WTC11 (cell line): ENCODE measurements around the gene GHITM.
"Not testable (repeated sequence)": the region's sequence is repeated elsewhere in the genome, so short reads cannot be mapped to it uniquely, and the experiment has no call there.

Source experiments
- CTCF ChIP-seq: fragments of 200-600 bp; IDR thresholded peaks from 2 replicates; pipeline ENCODE4 v1.8.0; 2022; ENCODE audit warnings: antibody characterized with exemption
- ERG ChIP-seq: fragments of 250-450 bp; sonication (Bioruptor Pico); IDR thresholded peaks from 2 replicates; pipeline ENCODE4 v1.8.0; 2021; ENCODE audit warnings: mild to moderate bottlenecking
- ESRRA ChIP-seq: sonication (generic); formaldehyde crosslinking; IDR thresholded peaks from 2 replicates; pipeline ENCODE4 v1.8.1; 2022; ENCODE audit warnings: mild to moderate bottlenecking, missing genetic modification reagents, borderline replicate concordance
- FOXJ3 ChIP-seq: sonication (generic); formaldehyde crosslinking; IDR thresholded peaks from 2 replicates; pipeline ENCODE4 v1.9.0; 2021; ENCODE audit warnings: missing genetic modification reagents, mild to moderate bottlenecking, borderline replicate concordance
- IRF1 ChIP-seq: sonication (generic); formaldehyde crosslinking; IDR thresholded peaks from 2 replicates; pipeline ENCODE4 v1.8.0; 2023; ENCODE audit warnings: missing genetic modification reagents
- NFE2L1 ChIP-seq: sonication (generic); formaldehyde crosslinking; IDR thresholded peaks from 2 replicates; pipeline ENCODE4 v1.8.1; 2023; ENCODE audit warnings: missing genetic modification reagents
- TEAD1 ChIP-seq: sonication (generic); formaldehyde crosslinking; IDR thresholded peaks from 2 replicates; pipeline ENCODE4 v1.8.0; 2022; ENCODE audit warnings: mild to moderate bottlenecking, missing genetic modification reagents
- ZNF317 ChIP-seq: sonication (generic); formaldehyde crosslinking; IDR thresholded peaks from 2 replicates; pipeline ENCODE4 v1.8.1; 2023; ENCODE audit warnings: low read depth, mild to moderate bottlenecking, moderate library complexity, missing genetic modification reagents, borderline replicate concordance
- ZNF671 ChIP-seq: fragments of 250-450 bp; sonication (Bioruptor Pico); IDR thresholded peaks from 2 replicates; pipeline ENCODE4 v1.8.0; 2021; ENCODE audit warnings: mild to moderate bottlenecking
- TF ChIP-seq, protein P1 (sequence below): sonication (generic); formaldehyde crosslinking; IDR thresholded peaks from 2 replicates; pipeline ENCODE4 v1.8.1; 2023; ENCODE audit warnings: mild to moderate bottlenecking, missing genetic modification reagents, moderate library complexity
- TF ChIP-seq, protein P2 (sequence below): sonication (generic); formaldehyde crosslinking; IDR thresholded peaks from 2 replicates; pipeline ENCODE4 v1.8.1; 2023; ENCODE audit warnings: mild to moderate bottlenecking, missing genetic modification reagents

DNA sequence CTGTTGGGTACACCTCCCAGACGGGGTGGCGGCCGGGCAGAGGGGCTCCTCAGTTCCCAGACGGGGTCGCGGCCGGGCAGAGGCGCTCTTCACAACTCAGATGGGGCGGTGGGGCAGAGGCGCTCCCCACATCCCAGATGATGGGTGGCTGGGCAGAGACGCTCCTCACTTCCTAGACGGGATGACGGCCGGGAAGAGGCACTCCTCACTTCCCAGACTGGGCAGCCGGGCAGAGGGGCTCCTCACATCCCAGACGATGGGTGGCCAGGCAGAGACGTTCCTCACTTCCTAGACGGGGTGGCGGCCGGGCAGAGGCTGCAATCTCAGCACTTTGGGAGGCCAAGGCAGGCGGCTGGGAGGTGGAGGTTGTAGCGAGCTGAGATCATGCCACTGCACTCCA lies 41.1 kb downstream of the GHITM start:
- not testable (repeated sequence) for TF ChIP-seq TEAD1 (CRISPR knock-in tag); CTCF; ZNF671 (CRISPR knock-in tag); ESRRA (CRISPR knock-in tag); FOXJ3 (CRISPR knock-in tag); IRF1 (CRISPR knock-in tag); ERG; ZNF317 (CRISPR knock-in tag); NFE2L1
- TF ChIP-seq, protein P1, sequence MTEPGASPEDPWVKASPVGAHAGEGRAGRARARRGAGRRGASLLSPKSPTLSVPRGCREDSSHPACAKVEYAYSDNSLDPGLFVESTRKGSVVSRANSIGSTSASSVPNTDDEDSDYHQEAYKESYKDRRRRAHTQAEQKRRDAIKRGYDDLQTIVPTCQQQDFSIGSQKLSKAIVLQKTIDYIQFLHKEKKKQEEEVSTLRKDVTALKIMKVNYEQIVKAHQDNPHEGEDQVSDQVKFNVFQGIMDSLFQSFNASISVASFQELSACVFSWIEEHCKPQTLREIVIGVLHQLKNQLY (CRISPR knock-in tag) = not testable (repeated sequence)
- TF ChIP-seq, protein P2, sequence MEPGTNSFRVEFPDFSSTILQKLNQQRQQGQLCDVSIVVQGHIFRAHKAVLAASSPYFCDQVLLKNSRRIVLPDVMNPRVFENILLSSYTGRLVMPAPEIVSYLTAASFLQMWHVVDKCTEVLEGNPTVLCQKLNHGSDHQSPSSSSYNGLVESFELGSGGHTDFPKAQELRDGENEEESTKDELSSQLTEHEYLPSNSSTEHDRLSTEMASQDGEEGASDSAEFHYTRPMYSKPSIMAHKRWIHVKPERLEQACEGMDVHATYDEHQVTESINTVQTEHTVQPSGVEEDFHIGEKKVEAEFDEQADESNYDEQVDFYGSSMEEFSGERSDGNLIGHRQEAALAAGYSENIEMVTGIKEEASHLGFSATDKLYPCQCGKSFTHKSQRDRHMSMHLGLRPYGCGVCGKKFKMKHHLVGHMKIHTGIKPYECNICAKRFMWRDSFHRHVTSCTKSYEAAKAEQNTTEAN (CRISPR knock-in tag) = not testable (repeated sequence)
